Suprapubic skin (tissue), 4 donors: Measurements from ENCODE around the gene SATB2.

Experiments used
- CTCF ChIP-seq, 2 donors: fragments of 200-600 bp in 1 of 2; fragments of 450-650 bp in 1 of 2; sonication (generic) in 1 of 2; IDR thresholded peaks; one replicate each; pipeline ENCODE4 v1.5.1; 2016 to 2019; ENCODE audit warnings: antibody characterized with exemption in 2 of 2, mild to moderate bottlenecking in 1 of 2, moderate library complexity in 1 of 2
- EP300 ChIP-seq: sonication (generic); formaldehyde crosslinking; IDR thresholded peaks from one replicate; pipeline ENCODE4 v1.6.1; 2017; ENCODE audit warnings: antibody characterized with exemption
- POLR2A ChIP-seq, 2 donors: fragments of 450-650 bp; IDR thresholded peaks; one replicate each; pipeline ENCODE4 v1.6.1; 2017; ENCODE audit warnings: antibody characterized with exemption in 2 of 2, mild to moderate bottlenecking in 2 of 2, moderate library complexity in 2 of 2
- POLR2AphosphoS5 ChIP-seq, 3 donors: sonication (generic); formaldehyde crosslinking; IDR thresholded peaks; one replicate each; pipeline ENCODE4 v1.6.1; 2017; ENCODE audit warnings: antibody characterized with exemption in 3 of 3

GRCh38 chr2:199419428-199419827 lies 38.3 kb downstream of the SATB2 start:
- TF ChIP-seq POLR2A (IDR thresholded peaks at IDR 0.05) (no peak), CTCF (IDR thresholded peaks at IDR 0.05) (no peak), POLR2AphosphoS5 (IDR thresholded peaks at IDR 0.05) (no peak), EP300 (no peak)
